ENCODE results near the gene CD81.

CD81 gene

DNA sequence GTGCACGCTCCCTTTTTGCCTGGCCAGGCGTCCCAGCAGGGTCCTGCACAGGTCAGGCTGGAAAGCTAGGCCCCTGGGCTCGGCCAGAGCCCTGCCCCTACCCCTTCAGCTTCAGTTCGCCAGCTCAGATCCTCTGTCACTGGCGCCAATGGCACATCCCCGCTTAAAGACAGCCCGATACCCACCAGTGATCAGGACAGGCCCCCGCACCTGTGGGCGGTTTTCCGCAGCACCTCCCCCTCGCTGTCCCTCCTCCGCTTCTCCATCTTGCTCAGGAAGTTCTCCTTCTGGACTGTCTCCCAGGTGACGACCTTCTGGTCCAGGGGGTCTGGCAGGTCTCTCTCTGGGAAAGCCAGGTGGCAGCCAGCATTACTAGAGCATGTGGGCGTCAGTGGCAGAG, 29.3 kb downstream of the CD81 start:
- DNase-seq (ENCODE audit: low spot score) = no peak

GRCh38 chr11:2406878-2407410, 29.8 kb downstream of the CD81 start:
- no peak for DNase-seq (ENCODE audit: low spot score)

DNA sequence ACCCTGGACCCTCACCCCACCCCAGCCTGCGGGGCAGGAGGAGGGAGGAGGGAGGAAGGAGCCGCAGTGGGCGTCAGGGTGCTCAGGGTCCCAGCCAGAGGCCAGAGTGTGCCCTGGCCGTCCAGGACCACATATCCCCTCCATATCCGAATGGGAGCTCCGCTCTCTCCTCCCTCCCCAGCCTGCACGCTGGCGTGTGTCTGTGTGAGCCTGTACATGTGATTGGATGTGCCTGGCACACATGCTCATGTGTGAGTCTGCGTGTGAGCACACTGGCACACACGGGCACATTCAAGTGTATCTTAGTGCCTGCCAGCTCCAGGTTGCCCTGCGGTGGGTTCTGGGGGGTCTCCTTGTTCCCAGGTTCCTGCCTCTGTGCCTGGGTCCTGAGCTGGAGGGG, 31.6 kb downstream of the CD81 start:
- DNase-seq (ENCODE audit: low spot score) = no peak

DNA sequence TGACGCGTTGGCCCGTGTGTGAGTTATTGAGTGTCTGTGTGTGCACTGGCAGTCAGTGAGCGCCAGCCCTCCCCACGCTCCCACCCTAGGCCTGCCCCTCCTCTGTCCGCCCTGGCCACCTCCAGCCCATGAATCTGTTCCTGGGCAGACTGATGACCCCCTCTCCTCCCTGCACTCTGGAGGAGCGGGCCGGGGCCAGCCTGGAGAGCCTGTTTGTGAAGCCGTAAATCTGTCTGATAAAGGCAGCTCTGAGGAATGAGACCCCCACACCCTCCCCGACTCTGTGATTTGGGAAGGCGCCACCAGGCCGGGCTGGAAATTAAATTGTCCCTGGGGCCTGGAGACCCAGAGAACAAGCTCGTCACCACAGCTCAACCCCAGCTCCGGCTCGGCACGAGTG, 32.0 kb downstream of the CD81 start:
- no peak for DNase-seq (ENCODE audit: low spot score)

GRCh38 chr11:2409611-2410468, 32.7 kb downstream of the CD81 start:
- no peak for DNase-seq (ENCODE audit: low spot score)

DNA sequence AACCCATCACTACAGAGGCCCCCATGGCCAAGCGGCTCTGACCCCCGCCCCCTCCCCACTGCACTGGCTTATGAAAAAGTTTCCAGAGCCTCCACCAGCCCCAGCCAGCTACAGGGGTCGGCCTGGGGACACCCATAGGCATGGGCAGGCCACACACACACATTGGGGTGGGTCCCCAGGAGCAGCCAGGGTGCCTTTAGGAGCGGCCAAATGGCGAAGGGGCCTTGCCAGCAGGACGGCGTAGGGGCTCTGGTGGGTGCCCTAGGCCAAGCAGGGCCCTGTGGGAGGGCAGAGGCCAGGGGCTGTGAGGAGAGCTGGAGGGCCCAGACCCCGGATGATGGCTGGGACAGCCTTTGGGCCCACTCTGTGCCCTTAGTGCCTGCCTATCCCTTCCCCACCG, 33.5 kb downstream of the CD81 start:
- DNase-seq (ENCODE audit: low spot score) = no peak

- DNase-seq (ENCODE audit: low spot score) = no peak
Measured at GRCh38 chr11:2411446-2412305, 34.6 kb downstream of the CD81 start.

DNA sequence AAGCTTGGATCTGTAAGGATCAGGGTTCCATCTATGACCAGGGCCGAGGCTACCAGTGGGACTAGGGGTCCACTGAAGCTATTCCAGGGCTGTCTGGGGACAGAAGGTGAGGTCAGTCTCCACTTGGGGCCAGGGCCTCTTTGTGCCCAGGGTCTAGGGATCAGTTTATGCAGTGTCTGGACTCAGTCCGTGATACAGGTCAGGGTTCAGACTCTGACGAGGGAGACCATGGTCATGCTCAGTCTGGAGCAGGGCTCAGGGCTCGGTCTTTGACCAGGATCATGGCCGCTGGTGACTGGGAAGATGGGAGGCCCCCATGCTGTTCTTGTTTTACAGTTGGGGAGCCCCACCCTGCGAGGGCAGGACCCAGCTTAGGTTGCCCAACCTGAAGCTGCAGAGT, 35.2 kb downstream of the CD81 start:
- DNase-seq (ENCODE audit: low spot score) = no peak

DNA sequence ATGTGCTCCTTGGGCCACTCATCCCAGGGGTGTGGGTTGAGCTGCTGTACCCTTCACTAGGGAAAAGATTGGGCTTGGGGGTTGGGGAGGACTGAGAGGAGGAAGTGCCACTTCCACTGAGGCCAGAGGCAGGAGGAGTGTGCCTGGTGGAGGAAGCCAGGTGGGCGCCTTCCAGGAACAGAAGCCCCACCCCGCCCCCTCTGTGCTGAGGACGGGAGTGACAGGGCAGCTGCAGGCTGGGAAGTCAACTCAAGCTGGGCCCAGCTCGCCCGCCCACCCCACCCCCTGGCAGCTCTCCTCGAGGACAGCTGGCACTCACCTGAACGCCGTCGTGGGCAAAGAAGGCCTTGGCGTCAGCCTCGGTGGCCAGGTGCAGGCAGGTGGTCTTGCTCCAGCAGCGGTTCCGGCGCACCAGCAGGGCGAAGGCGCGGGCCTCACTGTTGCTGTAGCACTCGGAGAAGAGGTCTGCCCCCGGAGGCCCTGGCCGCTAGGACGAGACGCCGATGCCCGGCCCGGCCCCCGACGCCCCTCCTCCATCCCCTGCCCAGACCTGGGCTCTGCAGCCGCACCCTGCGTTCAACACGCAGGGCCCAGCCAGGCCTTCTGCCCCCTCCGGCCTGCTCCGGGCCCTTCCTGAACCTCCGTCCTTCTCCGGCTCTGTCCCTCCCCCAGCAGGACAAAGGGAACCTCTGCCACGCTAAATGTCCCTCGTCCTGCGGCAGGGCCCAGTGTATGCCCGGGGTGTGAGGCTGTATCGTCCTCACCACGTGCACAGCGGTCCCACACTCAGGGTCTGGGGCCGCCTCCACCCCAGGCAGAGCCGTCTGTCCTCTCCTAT, 36.9 kb downstream of the CD81 start:
- no peak for DNase-seq (ENCODE audit: low spot score)

GRCh38 chr11:2414616-2415015, 37.5 kb downstream of the CD81 start:
- DNase-seq (ENCODE audit: low spot score) = no peak

- no peak for DNase-seq (ENCODE audit: low spot score)
Measured at GRCh38 chr11:2415171-2415570, 38.1 kb downstream of the CD81 start.

GRCh38 chr11:2415601-2416380, 38.7 kb downstream of the CD81 start:
- DNase-seq (ENCODE audit: low spot score) = no peak

GRCh38 chr11:2416765-2417164, 39.7 kb downstream of the CD81 start:
- no peak for DNase-seq (ENCODE audit: low spot score)

DNA sequence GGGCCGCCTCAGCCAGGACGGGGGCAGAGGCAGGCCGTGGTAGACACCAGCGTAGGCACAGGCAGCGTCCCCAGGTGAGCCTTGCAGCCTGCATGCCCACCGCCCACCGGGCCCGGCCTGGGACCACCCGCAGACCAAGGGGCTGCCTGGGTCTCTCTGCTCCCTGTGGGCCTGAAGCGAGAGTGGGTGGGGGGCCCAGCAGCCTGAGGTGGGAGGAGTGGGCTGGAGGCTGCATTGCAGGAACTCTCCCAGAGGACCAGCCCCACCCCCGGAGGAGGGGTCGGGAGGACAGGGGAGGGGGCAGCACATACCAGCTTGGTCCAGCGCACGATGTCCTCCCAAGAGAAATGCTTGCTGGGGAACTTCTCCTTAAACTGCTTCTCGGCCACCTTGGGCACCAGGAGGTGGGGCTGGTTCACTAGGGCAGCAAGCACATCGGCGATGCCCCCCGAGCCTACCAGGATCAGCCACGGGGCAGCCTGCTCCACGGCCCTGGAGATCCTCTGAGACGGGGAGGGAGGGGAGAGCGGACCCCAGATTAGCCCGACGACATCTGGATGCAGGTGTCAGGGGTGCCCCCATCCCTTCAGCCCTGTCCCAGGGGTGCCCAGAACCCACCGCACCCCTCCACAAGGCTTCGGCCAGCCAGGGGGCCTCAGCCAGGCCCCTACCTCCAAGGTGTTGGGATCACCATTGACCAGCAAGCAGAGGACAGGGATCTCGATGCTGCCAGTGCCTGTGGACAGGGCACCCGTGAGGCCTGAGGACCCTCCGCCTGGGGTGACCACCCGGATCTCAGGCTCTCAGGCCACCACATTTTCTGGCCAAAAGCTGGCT, 41.0 kb downstream of the CD81 start:
- no peak for DNase-seq (ENCODE audit: low spot score)

- no peak for DNase-seq (ENCODE audit: low spot score)
Measured at GRCh38 chr11:2418693-2419360, 41.7 kb downstream of the CD81 start.

DNA sequence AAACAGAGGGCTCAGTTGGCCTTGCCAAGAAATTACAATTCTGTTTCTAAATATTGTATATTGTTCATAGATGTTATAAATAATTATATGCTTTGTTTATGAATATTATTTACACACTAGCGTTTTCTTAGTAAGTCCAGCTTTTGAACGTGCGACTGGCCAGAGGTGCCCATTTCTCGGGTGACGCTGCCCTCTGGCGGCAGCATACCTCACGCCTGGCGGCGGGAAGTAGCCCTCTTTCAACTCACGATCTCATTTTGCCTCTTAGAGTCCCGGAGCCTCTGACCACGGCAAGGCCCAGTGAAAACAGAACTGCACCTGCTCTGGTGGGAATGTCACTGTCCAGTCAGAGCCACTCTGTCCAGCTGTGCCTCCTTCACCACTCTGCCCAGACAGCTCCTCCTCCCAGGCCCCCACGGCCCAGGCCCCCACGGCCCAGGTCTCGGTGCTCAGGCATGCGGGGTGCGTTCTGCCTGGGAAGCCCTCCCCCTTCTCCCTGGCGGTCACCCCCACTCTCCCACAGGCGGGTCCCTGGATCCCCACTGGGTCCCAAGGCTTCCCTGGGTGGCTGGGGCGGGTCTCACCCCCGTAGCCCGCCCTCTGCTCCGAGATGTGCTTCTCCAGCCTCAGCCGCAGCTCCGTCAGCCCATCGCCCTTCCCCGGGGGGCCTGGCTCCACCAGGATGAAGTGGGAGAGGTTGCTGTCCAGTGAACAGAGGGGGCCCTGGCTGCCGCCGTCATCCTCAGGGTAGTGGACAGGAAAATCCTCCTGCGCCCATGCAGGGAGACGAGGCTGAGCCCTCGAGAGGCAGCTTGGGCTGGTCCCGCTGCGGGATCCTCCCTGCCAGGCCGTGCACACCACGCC, 42.8 kb downstream of the CD81 start:
- DNase-seq (ENCODE audit: low spot score) = peak; percentile 90

- DNase-seq (ENCODE audit: low spot score) = peak; percentile 96
Measured at GRCh38 chr11:2420502-2421225, 43.6 kb downstream of the CD81 start.
